Left lung (tissue), 8 donors: Measurements from ENCODE around the gene LAPTM5. TPM values are rescaled to one million over a fixed set of nuclear protein-coding genes. Genes with fewer than 3 reads are reported as not detected.

ENCODE experiments used
- microRNA-seq, 2 donors: library from miRNA; unstranded; fragments of <30 nt; microRNA quantifications; one replicate each; pipeline ENCODE4, GENCODE V29; 2019
- polyA plus RNA-seq, 6 donors: library from polyadenylated mRNA; unstranded; fragments of 120-200 nt; gene quantifications; one replicate each; pipeline ENCODE4 v1.2.1, GENCODE V29; 2013; ENCODE audit not compliant: insufficient read length in 6 of 6
- total RNA-seq, 2 donors: library from RNA; stranded (reverse); fragmentation: NEBNext Ultra II Directional; extraction: Animal tissue kit (Norgen Biotek cat#: 25700); gene quantifications; one replicate each; pipeline ENCODE4 v1.2.1, GENCODE V29; 2021
- donor health status: DM: no; HTN: yes; CAD: no.
- donor health status: DM: no; HTN: no; CAD: no.

Gene LAPTM5
- total and polyA plus RNA-seq, 8 donors: 23.0 to 513 (median 29.5) TPM

Small RNAs within 50 kb of the gene (microRNA-seq; reads per million reads assigned to microRNA genes)
- 0 reads per million in 2 donors for gene MIR4420

Other genes with a start within 250 kb of the LAPTM5 start
- gene MATN1, start 34.2 kb downstream of the LAPTM5 start, total RNA-seq: under 1 TPM in 1 of 2 donors, not detected in 1; 0.08 TPM
- 1 to 10 TPM in 1 of 6 donors, under 1 TPM in 5; 0.37 to 1.1 (median 0.44) TPM for gene MATN1, start 34.2 kb downstream of the LAPTM5 start, polyA plus RNA-seq
- gene SDC3, start 151.0 kb upstream of the LAPTM5 start, total RNA-seq: 10 to 100 TPM; 48.2 to 65.2 TPM
- gene SDC3, start 151.0 kb upstream of the LAPTM5 start, polyA plus RNA-seq: 10 to 100 TPM; 29.8 to 50.5 (median 42.7) TPM